Parathyroid adenoma (tissue), 2 donors: Measurements from ENCODE around the gene MRPL55.

Experiments used
- H2AFZ ChIP-seq: fragments of 300-600 bp; sonication (generic); one replicate; pipeline ENCODE4 v1.7.0; 2017; ENCODE audit warnings: antibody characterized with exemption, mild to moderate bottlenecking
- H3K27ac ChIP-seq: fragments of 300-600 bp; sonication (generic); one replicate; pipeline ENCODE4 v1.7.0; 2017
- H3K27me3 ChIP-seq: fragments of 300-600 bp; sonication (generic); one replicate; pipeline ENCODE4 v1.7.0; 2017; ENCODE audit warnings: low read length; ENCODE audit not compliant: control insufficient read depth, insufficient read depth
- H3K36me3 ChIP-seq: fragments of 300-600 bp; sonication (generic); one replicate; pipeline ENCODE4 v1.7.0; 2017; ENCODE audit warnings: low read length; ENCODE audit not compliant: control insufficient read depth, insufficient read depth
- H3K4me1 ChIP-seq: fragments of 300-600 bp; sonication (generic); one replicate; pipeline ENCODE4 v1.7.0; 2017; ENCODE audit warnings: control low read depth
- H3K4me2 ChIP-seq: fragments of 300-600 bp; sonication (generic); one replicate; pipeline ENCODE4 v1.7.0; 2017; ENCODE audit warnings: low read length
- H3K4me3 ChIP-seq: fragments of 300-600 bp; sonication (generic); one replicate; pipeline ENCODE4 v1.7.0; 2017; ENCODE audit warnings: low read depth, low read length
- H3K79me2 ChIP-seq: fragments of 300-600 bp; sonication (generic); one replicate; pipeline ENCODE4 v1.7.0; 2017; ENCODE audit warnings: control low read depth
- H3K9ac ChIP-seq: fragments of 300-600 bp; sonication (generic); one replicate; pipeline ENCODE4 v1.7.0; 2017; ENCODE audit warnings: mild to moderate bottlenecking
- H3K9me3 ChIP-seq: fragments of 300-600 bp; sonication (generic); one replicate; pipeline ENCODE4 v1.7.0; 2017; ENCODE audit warnings: low read length; ENCODE audit not compliant: control insufficient read depth
- CTCF ChIP-seq: fragments of 300-600 bp; sonication (generic); IDR thresholded peaks from one replicate; pipeline ENCODE4 v1.7.0; 2017; ENCODE audit warnings: antibody characterized with exemption, mild to moderate bottlenecking
- donor health status: primary hyperparathyroidism.

The MRPL55 gene

DNA sequence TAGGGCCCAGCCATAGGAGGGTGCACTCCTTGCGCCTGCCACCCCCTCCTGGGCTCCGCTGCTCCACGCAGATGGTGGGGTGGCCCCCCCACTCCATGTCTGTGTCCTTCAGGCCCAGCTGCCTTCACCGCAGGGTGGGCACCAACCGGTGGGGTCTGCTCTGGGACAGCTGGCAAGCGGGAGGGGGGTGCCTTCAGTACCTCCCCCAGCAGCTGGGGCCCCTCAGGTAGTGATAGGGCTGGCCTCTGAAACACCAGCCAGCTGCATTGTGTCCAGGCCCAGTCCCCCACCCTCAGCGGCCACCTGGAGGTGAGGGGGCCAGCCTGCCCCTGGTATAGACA, 41.0 kb upstream of the MRPL55 start:
- H3K79me2 ChIP-seq, result peaks cover 23% of the 10 kb centered on the region
- H3K27me3 ChIP-seq, result no peaks in the 10 kb centered on the region
- peak overlapping the region; percentile 91 for H3K27ac ChIP-seq
- H3K9ac ChIP-seq, result peak overlapping the region; percentile 37
- peaks cover 6% of the 10 kb centered on the region for H3K4me1 ChIP-seq
- no peaks in the 10 kb centered on the region for H3K9me3 ChIP-seq
- TF ChIP-seq CTCF, result no peak
- H3K4me2 ChIP-seq, result peak overlapping the region; percentile 70
- H2AFZ ChIP-seq, result peak overlapping the region; percentile 38
- no peaks in the 10 kb centered on the region for H3K36me3 ChIP-seq
- H3K4me3 ChIP-seq, result peak overlapping the region; percentile 41

DNA sequence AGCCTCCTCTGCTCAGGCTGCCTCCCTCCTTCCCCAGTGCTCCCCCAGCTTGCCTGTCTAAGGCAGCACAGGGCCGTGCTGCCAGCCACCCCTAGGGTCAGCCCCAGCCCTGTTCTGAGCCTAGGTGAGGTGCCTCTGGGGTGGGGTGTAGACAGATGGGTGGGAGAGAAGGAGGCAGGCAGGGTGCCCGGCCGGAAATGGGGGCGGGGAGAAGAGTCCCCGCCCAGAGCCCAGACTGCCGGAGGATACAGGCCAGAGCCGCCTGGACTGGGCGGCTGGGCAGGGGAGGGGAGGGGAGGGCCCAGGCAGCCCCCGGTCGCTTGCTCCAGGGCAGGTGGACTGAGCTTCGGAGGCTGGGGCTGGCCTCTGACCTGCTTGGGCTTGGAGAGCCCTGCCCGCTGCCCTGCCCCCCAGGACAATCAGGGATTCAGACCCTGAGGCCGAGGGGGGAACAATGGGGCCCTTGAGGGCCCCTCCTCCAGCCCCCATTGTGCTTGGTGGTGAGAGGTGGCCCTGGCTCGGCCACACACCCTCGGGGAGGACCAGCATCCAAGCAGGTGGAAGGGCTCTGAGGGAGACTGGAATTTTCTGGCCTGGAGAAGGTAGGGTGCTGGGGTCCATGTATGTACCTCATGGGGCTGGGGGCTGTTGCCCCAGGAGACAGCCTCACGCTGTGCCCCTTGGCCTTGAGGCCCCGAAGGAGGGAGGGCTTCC, 40.5 kb upstream of the MRPL55 start, which contains the start of gene GJC2:
GJC2 (plus strand) TSS at position 525 of the 714 bp plus-strand sequence. CDS start 7,829 bp downstream, outside the sequence.
- Histone ChIP-seq H3K9ac (peak within 1 kb of the TSS; percentile 37), H3K4me2 (peak within 1 kb of the TSS; percentile 70)

DNA sequence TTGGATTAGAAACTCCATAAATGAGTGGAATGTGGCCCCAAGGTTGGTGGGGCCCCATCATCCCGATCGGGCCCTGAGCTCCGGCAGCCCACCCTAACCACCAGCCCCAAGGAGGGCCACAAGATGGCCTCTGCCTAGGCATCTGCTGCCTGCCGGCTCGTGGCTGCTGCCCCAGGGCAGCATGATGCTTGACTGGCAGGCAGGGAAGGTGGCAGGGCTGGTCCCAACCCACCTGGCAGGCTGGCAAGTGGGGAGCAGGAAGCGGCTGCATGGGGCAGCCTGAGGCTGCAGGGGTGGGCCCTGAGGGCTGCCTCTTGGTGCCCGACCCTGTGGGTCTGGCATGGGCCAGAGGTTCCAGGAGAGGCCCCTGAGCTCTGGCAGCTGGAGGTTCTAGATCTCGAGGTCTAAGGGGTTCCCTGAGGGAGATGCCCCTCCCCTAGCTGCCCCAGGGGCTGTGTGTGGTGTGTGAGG, 39.9 kb upstream of the MRPL55 start:
- Histone ChIP-seq H3K4me1 (peaks cover 6% of the 10 kb centered on the region), H3K4me3 (no peak overlapping the region), H3K79me2 (peaks cover 32% of the 10 kb centered on the region), H3K9ac (peak overlapping the region; percentile 11), H3K27ac (peak overlapping the region; percentile 91), H2AFZ (peak overlapping the region; percentile 38), H3K4me2 (peak overlapping the region; percentile 70), H3K9me3 (no peaks in the 10 kb centered on the region), H3K36me3 (no peaks in the 10 kb centered on the region), H3K27me3 (no peaks in the 10 kb centered on the region)
- no peak for TF ChIP-seq CTCF

More for the DNA sequence above, 40.5 kb upstream of the MRPL55 start, which contains the start of gene GJC2:
- Histone ChIP-seq H3K36me3 (no peaks in the 10 kb centered on the region), H3K9me3 (no peaks in the 10 kb centered on the region), H3K27ac (peak within 1 kb of the TSS; percentile 91), H3K27me3 (no peaks in the 10 kb centered on the region), H3K4me1 (peaks cover 6% of the 10 kb centered on the region), H2AFZ (peak within 1 kb of the TSS; percentile 38), H3K4me3 (peak within 1 kb of the TSS; percentile 41), H3K79me2 (peaks cover 27% of the 10 kb centered on the region)
- TF ChIP-seq CTCF, result no peak

DNA sequence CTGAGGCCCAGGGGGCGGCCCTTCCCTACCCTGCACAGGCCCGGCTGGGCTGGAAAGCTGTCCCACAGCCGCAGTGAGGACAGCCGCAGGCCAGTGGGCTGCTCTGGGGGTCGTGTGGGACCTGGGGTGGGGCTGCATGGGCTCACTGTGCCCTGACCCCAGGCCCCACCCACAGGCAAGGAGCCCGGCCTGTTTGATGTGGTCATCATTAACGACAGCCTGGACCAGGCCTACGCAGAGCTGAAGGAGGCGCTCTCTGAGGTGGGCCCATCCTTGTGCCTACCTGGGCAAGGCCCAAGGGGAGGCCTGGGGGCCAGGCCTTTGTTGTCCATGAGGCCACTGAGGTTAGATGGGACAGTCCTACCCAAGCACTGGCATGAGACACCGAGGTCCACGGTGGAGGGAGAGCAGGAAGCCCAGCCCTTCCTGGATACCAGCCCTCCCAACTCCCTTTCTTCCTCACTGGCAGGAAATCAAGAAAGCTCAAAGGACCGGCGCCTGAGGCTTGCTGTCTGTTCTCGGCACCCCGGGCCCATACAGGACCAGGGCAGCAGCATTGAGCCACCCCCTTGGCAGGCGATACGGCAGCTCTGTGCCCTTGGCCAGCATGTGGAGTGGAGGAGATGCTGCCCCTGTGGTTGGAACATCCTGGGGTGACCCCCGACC, 39.2 kb upstream of the MRPL55 start:
- no peaks in the 10 kb centered on the region for H3K36me3 ChIP-seq
- TF ChIP-seq CTCF, result no peak
- H3K9ac ChIP-seq, result no peak overlapping the region
- H3K4me1 ChIP-seq, result peaks cover 6% of the 10 kb centered on the region
- peaks cover 39% of the 10 kb centered on the region for H3K79me2 ChIP-seq
- H3K27ac ChIP-seq, result peak overlapping the region; percentile 91
- H3K4me2 ChIP-seq, result no peak overlapping the region
- H3K4me3 ChIP-seq, result no peak overlapping the region
- no peaks in the 10 kb centered on the region for H3K9me3 ChIP-seq
- H3K27me3 ChIP-seq, result no peaks in the 10 kb centered on the region
- H2AFZ ChIP-seq, result no peak overlapping the region
